SJSA1 (cell line): ENCODE data around the gene ZHX3. TPM values are rescaled to one million over a fixed set of nuclear protein-coding genes. Genes with fewer than 3 reads are reported as not detected.
A peak's percentile ranks its signal among the peaks of the same experiment; 100 is the strongest.

ENCODE experiments used
- DNase-seq, 2 experiments: peaks; one replicate each; pipeline ENCODE4 v3.0.0-alpha.2; 2015 to 2020; ENCODE audit warnings: low spot score in 2 of 2, low read depth in 1 of 2
- H3K27ac ChIP-seq: fragments of 250-450 bp; sonication (Bioruptor Pico); 2 replicates; pipeline ENCODE4 v1.5.1; 2020; ENCODE audit warnings: mild to moderate bottlenecking, moderate library complexity
- H3K27me3 ChIP-seq: fragments of 250-450 bp; sonication (Bioruptor Pico); replicated peaks from 2 replicates; pipeline ENCODE4 v1.5.1; 2020; ENCODE audit warnings: mild to moderate bottlenecking, moderate library complexity
- H3K36me3 ChIP-seq: fragments of 250-450 bp; sonication (Bioruptor Pico); 2 replicates; pipeline ENCODE4 v1.5.1; 2020; ENCODE audit warnings: mild to moderate bottlenecking
- H3K4me1 ChIP-seq: fragments of 250-450 bp; sonication (Bioruptor Pico); replicated peaks from 2 replicates; pipeline ENCODE4 v1.6.1; 2021; ENCODE audit warnings: mild to moderate bottlenecking
- H3K4me3 ChIP-seq: fragments of 250-450 bp; sonication (Bioruptor Pico); 2 replicates; pipeline ENCODE4 v1.5.1; 2020; ENCODE audit warnings: mild to moderate bottlenecking
- H3K9me3 ChIP-seq: fragments of 250-450 bp; sonication (Bioruptor Pico); replicated peaks from 2 replicates; pipeline ENCODE4 v1.5.1; 2020; ENCODE audit warnings: mild to moderate bottlenecking
- total RNA-seq: library from RNA; depleted of rRNA; stranded (reverse); fragments of >200 nt; shearing (Covaris generic); gene quantifications from 2 replicates; pipeline ENCODE4 v1.2.3, GENCODE V29; 2014

Gene ZHX3
- total RNA-seq, 1 experiment from 2014 or later: 19.3 TPM

GRCh38 chr20:41145317-41145716, 172.2 kb downstream of the ZHX3 start:
- Histone ChIP-seq H3K27me3 (no peaks in the 10 kb centered on the region), H3K36me3 (peaks cover 33% of the 10 kb centered on the region), H3K4me3 (no peak overlapping the region), H3K9me3 (no peaks in the 10 kb centered on the region), H3K4me1 (peaks cover 17% of the 10 kb centered on the region), H3K27ac (no peak overlapping the region)
- DNase-seq: no peak

GRCh38 chr20:41143354-41143753, 174.2 kb downstream of the ZHX3 start:
- DNase-seq: no peak
- H3K27ac ChIP-seq: no peak overlapping the region
- H3K4me1 ChIP-seq: peaks cover 20% of the 10 kb centered on the region
- no peaks in the 10 kb centered on the region for H3K27me3 ChIP-seq
- no peaks in the 10 kb centered on the region for H3K9me3 ChIP-seq
- H3K4me3 ChIP-seq: no peak overlapping the region
- H3K36me3 ChIP-seq: peaks cover 45% of the 10 kb centered on the region

GRCh38 chr20:41142919-41143318, 174.6 kb downstream of the ZHX3 start:
- H3K27ac ChIP-seq: no peak overlapping the region
- peaks cover 47% of the 10 kb centered on the region for H3K36me3 ChIP-seq
- no peaks in the 10 kb centered on the region for H3K9me3 ChIP-seq
- no peak for DNase-seq
- H3K4me1 ChIP-seq: peaks cover 21% of the 10 kb centered on the region
- H3K27me3 ChIP-seq: no peaks in the 10 kb centered on the region
- no peak overlapping the region for H3K4me3 ChIP-seq

DNA sequence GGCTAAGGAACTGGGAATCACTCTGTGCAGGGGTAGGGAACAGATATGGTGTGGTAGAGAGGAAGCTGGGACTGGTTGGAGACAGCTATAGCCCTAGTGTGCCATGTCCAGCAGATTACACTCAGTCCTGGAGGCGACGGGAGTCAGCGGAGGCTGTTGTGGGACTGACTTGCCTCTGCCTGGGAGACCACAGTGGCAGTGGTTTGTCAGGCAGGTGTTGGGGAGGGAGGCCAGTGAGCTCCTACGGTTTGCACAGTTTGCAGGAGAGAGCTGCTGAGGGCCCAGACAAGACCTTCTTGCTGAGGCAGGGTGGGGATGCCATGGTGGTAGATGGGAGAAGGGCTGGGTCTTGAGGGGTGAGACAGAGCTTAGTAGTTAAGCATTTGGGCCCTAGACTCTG, 175.3 kb downstream of the ZHX3 start:
- Histone ChIP-seq H3K27me3 (no peaks in the 10 kb centered on the region), H3K4me1 (peaks cover 21% of the 10 kb centered on the region), H3K9me3 (peaks cover 3% of the 10 kb centered on the region; the same call in 1 of the 2 replicates), H3K4me3 (no peak overlapping the region), H3K36me3 (peaks cover 50% of the 10 kb centered on the region), H3K27ac (no peak overlapping the region)
- DNase-seq: no peak

DNA sequence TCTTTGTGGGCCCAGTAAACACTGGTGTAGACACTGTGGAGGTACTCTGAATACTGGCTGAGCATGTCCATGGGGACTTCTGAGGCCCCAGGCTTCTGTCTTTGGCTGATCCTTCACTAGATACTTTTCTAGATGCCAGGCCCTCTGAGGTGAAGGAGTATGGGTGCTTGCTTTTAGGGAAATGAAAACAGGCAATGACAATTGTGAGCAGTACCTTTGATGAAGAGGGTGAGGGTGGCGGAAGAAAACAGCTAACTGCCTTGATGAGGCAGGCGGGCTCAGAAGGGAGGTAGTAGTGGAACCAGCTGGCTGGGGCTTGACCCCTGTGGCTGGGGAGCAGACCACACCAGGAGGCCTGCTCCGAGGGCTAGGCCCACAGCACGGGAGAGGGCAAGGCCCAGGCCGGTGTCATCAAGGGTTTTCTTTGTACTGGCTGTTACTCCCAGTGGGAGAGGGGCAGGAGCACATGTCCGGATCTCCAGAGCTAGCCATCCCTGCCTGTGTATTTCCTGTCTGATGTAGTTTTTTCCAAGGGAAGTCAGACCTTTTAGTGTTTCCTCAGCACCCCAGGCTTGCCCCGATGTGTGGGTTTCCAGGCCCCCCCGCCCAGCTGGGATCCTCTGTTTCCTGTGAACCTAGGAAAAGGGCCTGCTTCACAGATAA, 176.2 kb downstream of the ZHX3 start:
- H3K9me3 ChIP-seq: peaks cover 7% of the 10 kb centered on the region
- no peak overlapping the region for H3K4me3 ChIP-seq
- peaks cover 29% of the 10 kb centered on the region for H3K4me1 ChIP-seq
- no peak overlapping the region for H3K27ac ChIP-seq
- peaks cover 51% of the 10 kb centered on the region for H3K36me3 ChIP-seq
- H3K27me3 ChIP-seq: no peaks in the 10 kb centered on the region
- no peak for DNase-seq

DNA sequence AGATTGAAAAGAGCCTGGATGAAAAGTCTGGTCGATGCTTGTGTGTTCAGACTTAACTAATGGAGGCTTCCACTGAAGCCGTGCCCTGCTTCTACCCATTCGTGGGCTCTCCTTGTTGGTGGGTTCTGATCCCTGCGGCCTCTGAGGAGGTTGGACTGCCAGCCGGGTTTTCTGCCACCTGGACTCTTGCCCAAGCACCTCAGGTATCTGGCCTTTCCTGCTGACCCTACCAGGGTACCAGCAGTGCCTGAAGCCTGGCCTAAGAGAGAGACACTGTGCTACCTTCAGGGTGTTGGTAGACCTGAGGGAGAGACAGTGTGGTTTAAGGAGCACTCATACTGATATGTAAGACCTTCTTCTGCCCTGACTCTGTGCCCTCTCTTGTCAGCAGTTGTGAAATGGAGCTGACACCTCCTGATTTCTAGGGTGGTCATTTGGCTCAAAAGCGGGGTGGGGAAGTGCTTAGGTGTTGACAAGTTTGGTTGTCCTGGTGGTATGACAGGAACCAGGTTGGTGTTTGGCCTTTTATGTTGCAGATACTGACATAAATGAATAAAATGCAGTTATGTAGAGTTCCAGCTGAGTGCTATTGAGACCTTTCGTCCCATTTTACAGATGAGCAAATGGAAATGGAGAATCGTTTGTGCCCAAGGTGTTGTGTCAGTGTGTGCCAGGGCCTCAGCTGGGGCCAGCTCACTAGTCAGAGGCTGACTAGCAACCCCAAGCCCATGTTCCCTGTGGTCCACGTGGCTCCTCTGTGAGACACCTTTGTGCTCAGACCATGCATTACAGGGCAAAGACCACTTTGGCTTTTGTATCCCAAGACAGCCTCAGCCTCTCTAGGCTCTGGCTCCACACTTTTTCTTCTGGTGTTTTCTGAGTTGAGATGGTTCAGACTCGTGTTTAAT, 177.1 kb downstream of the ZHX3 start:
- H3K4me1 ChIP-seq: peaks cover 32% of the 10 kb centered on the region
- peaks cover 7% of the 10 kb centered on the region for H3K9me3 ChIP-seq
- no peak for DNase-seq
- peaks cover 51% of the 10 kb centered on the region for H3K36me3 ChIP-seq
- H3K4me3 ChIP-seq: no peak overlapping the region
- no peaks in the 10 kb centered on the region for H3K27me3 ChIP-seq
- no peak overlapping the region for H3K27ac ChIP-seq

DNA sequence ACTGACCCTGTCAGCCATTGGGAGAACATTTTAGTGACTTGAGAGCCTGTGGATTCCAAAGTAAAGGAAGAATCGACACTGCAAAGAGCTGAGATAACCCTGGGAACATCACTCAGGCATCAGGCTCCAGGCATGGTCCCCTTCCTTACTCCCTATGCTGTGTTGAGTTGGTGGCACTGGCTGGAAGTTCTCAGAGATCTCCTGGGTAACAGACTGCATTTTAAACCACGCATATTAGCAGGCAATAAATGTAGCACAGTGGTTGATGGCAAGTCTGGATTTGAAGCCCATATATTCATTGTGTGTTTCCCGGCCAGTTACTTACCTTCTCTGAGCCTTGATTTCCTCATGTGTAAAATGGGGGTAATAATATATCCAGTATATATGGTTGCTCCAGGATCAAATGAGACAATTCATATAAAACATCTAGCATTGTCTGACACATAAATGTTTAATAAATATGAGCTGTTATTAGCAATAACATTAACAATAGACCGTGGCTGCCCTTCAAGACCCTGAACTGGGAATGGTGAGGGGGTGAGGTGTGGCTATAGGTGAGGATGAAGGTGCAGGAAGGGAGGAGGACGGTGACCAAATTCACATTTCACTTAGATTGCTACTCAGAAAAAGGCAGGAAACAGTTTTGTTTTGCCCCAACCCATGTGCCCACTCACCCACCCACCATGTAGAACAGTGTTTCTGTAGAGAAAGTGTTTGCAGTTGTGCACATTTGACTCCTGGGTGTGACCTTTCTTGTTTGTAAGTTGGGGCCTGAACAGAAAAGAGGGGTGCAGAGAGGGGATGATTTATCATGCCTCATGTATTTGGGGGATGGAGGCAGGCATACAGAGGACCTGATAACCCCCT, 178.1 kb downstream of the ZHX3 start:
- Histone ChIP-seq H3K9me3 (peaks cover 7% of the 10 kb centered on the region), H3K4me1 (peaks cover 32% of the 10 kb centered on the region), H3K27me3 (no peaks in the 10 kb centered on the region), H3K36me3 (peaks cover 50% of the 10 kb centered on the region), H3K4me3 (no peak overlapping the region), H3K27ac (no peak overlapping the region)
- no peak for DNase-seq

GRCh38 chr20:41138475-41139226, 178.9 kb downstream of the ZHX3 start:
- H3K4me3 ChIP-seq: peak overlapping the region; percentile 100
- H3K9me3 ChIP-seq: peaks cover 7% of the 10 kb centered on the region
- H3K36me3 ChIP-seq: peaks cover 43% of the 10 kb centered on the region
- DNase-seq: no peak
- no peaks in the 10 kb centered on the region for H3K27me3 ChIP-seq
- peak overlapping the region; percentile 96; the same call in 1 of the 2 replicates for H3K27ac ChIP-seq
- peaks cover 32% of the 10 kb centered on the region for H3K4me1 ChIP-seq

GRCh38 chr20:41137614-41138474, 179.7 kb downstream of the ZHX3 start:
- H3K27me3 ChIP-seq: no peaks in the 10 kb centered on the region
- peak overlapping the region; percentile 96 for H3K27ac ChIP-seq

DNA sequence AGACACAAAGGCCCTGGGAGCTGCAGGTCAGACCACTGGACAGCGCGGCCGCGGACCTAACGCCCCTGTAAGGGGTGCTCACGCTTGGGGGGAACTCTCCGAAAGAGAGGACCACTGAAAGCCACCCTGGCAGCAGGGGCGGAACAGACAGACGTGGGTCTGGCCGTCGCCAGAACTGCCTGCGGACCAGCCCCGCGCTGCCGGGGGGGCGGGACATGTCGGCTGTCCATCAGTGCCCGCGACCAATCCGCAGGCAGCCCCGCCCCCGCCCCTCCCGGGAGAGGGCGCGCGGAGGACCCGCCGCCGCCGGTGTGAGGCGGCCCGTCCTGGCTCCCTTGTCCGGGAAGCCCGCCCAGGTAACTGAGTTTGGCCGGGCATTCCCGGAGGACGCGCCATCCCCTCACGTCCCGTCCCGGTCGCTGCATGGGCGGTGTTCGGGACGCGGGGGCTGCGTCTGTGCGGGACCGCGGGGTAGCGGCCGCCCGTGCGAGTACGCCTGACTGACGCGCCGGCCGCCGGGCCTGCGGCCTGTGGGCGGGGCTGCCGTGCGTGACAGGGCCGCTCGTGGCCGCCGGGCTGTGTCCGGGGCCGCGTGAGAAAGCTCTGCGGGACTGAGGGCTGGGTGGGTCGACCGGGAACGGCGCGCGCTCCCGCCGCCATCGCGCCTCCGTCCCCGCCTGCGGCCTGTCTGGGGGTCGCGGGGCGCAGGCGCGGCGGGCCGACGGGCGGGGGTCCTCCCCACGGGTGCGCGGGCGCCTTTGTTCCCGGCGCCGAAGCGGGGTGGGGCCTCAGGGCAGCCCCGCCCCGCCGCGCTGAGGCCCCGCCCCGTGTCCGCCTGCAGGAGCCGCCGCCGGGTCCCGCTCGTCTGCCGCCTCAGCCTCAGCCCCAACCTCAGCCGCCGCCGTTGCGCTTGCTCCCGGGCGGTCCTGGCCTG, 180.6 kb downstream of the ZHX3 start, which contains the start of gene PLCG1:
TSS of gene PLCG1 (plus strand) at position 864 of the 934 bp plus-strand sequence. CDS start 99 bp downstream, outside the sequence.
- Histone ChIP-seq H3K27ac (peak within 1 kb of the TSS; percentile 96), H3K4me1 (peaks cover 32% of the 10 kb centered on the region), H3K27me3 (no peaks in the 10 kb centered on the region), H3K4me3 (peak within 1 kb of the TSS; percentile 100), H3K9me3 (peaks cover 7% of the 10 kb centered on the region), H3K36me3 (peaks cover 37% of the 10 kb centered on the region)
- peak; percentile 88 to 96 for DNase-seq

More at GRCh38 chr20:41137614-41138474, 179.7 kb downstream of the ZHX3 start:
- Histone ChIP-seq H3K4me3 (peak overlapping the region; percentile 100), H3K9me3 (peaks cover 7% of the 10 kb centered on the region), H3K4me1 (peaks cover 32% of the 10 kb centered on the region), H3K36me3 (peaks cover 43% of the 10 kb centered on the region)
- DNase-seq: peak; percentile 85

DNA sequence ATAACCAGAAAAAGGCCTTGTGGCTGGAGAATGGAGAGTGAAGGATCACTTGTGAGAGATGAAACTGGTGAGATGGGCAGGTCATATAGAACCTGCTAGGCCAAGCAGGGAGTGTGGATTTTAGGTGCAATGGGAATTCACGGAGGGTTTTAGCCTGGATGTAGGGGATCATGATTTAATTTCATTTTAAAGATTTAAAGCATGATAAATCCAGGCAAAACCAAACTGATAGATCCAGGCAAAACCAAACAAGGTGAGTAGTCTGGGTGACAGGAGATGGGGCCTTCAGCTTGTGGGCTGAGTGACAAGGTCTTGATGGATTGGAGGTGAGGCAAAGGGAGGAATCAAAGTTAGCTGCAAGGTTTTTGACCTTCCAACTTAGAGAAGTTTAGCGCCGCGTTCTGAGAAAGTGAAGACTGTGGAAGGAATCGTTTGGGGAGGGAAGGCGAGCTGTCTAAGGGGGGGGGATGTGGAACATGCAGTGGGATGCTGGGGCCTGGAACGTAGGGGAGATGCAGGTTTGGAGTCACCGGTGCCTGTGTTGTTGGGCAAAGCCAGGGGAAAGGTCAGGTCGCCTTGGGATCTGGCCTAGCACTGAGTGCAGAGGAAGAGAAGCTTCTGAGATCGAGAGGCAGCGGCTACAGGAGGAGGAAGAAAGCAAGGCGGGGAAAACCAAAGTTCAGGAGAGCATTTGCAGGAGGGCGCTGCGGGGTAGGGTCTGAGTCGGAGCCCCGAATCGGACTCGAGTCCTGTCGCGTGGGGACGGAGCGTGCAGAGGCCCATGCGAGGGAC, 181.4 kb downstream of the ZHX3 start:
- no peak for DNase-seq
- Histone ChIP-seq H3K27ac (no peak overlapping the region), H3K27me3 (no peaks in the 10 kb centered on the region), H3K4me1 (peaks cover 25% of the 10 kb centered on the region), H3K9me3 (peaks cover 7% of the 10 kb centered on the region), H3K4me3 (peak overlapping the region; percentile 100), H3K36me3 (peaks cover 33% of the 10 kb centered on the region)
